WI38 (cell line): Measurements from ENCODE around the gene IFITM1.

Experiments used
- H3K4me3 ChIP-seq: 2 replicates; pipeline ENCODE4 v1.5.1; 2011; ENCODE audit warnings: low read depth, mild to moderate bottlenecking, control low read depth, low read length
- TF ChIP-seq, protein P1 (sequence below): IDR thresholded peaks from 2 replicates; pipeline ENCODE4 v1.5.1; 2012; ENCODE audit warnings: low read depth, mild to moderate bottlenecking, control low read depth, low read length

The IFITM1 gene

DNA sequence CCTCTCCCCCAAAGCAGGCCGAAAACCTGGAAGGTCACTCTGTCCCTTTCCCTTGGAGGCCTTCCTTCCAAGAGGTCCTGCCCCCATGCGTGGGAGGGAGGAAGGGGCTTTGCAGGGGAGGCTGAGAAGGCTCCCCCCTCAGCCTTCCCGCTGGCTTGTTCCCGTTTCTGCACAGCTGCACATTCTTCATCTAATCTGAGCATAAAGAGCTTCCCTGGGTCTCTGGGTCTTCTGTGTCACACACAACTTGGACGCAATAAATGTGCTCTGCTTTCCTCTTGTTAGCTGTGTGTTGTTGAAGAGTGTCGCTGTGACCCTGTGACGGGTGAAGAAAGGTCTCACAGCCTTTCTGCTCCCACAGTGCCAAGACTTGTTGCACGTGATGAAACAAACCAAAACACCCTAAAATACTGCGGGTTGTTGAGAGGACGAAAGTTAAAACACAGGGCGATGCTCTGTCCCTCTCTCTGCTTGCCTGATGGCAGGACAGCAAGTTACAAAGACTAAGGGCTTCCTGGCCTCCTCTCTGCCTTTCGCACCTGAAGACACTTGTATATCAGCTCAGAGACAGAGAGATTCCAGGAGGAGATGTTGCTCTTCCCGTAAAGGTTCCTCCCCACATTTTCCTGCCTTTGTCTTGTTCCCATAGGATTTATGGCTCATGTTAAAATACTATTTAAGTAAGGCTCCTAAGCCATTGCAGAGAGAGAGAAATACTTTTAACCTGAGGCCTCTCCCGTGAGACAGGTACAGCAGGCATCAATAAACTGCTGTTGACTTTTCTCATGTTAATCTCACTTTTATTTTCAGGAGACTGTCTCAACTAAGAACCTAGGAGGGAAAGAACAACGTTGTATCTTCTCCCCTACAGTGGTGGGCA is 22.2 kb downstream of the IFITM1 start:
- TF ChIP-seq, protein P1, sequence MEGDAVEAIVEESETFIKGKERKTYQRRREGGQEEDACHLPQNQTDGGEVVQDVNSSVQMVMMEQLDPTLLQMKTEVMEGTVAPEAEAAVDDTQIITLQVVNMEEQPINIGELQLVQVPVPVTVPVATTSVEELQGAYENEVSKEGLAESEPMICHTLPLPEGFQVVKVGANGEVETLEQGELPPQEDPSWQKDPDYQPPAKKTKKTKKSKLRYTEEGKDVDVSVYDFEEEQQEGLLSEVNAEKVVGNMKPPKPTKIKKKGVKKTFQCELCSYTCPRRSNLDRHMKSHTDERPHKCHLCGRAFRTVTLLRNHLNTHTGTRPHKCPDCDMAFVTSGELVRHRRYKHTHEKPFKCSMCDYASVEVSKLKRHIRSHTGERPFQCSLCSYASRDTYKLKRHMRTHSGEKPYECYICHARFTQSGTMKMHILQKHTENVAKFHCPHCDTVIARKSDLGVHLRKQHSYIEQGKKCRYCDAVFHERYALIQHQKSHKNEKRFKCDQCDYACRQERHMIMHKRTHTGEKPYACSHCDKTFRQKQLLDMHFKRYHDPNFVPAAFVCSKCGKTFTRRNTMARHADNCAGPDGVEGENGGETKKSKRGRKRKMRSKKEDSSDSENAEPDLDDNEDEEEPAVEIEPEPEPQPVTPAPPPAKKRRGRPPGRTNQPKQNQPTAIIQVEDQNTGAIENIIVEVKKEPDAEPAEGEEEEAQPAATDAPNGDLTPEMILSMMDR = no peak
- H3K4me3 ChIP-seq = no peak overlapping the region

DNA sequence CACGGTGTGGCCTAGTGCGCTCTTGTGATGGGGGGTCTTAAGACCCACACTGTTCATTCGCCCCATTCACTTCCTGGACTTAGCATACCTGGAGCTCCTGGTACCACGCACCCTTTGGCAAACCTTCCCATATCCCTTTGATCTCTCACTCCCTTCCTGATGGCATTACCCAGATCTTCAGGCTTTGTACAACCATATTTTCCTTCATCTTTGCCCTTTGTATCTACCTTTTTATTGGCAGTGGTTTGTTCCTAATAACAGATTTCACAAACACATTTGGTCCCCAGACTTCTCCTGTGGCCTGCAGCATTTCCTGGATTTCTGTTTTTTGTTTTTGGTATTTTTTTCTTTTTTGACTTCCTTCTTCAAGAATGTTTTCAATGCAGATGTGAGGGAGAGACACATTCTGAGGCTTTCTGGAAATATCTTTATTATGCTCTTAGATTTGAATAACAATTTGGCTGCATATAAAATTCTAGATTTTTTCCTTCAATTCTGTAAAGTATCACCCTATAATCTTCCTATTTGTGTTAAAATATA is 22.9 kb downstream of the IFITM1 start:
- TF ChIP-seq, protein P1 = no peak
- H3K4me3 ChIP-seq = no peak overlapping the region

DNA sequence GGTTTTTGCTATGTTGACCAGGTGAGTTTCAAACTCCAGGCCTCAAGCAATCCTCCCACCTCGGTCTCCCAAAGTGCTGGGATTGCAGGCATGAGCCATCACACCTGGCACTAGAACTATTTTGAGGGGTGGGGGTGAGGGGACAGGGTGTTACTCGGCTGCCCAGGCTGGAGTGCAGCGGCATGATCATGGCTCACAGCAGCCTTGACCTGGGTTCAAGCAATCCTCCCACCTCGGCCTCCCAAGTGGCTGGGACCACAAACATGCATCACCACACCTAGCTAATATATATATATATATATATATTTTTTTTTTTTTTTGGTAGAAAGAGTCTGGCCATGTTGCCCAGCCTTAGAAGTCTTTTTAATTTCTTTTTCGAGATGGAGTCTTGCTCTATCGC is 23.9 kb downstream of the IFITM1 start:
- TF ChIP-seq, protein P1 = no peak
- H3K4me3 ChIP-seq = no peak overlapping the region

DNA sequence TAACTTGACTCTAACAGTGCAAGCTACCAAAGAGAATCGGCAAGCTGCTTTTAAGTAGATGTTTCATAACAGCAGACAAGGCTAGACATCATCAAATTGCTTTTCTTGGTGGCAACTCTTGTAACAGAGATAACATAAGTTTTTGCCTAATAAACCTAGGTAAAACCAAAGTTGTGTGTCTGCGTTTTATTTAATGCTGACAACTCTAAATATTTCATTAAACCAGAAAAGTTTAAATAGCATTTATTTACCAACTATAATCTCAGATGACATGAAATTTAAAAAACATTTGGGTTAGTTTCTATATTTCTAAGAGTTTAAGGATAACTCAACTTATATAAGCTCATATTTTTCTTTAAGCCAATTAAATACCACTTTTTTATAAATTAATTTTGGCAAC is 26.1 kb downstream of the IFITM1 start:
- TF ChIP-seq, protein P1 = no peak
- H3K4me3 ChIP-seq = no peak overlapping the region

DNA sequence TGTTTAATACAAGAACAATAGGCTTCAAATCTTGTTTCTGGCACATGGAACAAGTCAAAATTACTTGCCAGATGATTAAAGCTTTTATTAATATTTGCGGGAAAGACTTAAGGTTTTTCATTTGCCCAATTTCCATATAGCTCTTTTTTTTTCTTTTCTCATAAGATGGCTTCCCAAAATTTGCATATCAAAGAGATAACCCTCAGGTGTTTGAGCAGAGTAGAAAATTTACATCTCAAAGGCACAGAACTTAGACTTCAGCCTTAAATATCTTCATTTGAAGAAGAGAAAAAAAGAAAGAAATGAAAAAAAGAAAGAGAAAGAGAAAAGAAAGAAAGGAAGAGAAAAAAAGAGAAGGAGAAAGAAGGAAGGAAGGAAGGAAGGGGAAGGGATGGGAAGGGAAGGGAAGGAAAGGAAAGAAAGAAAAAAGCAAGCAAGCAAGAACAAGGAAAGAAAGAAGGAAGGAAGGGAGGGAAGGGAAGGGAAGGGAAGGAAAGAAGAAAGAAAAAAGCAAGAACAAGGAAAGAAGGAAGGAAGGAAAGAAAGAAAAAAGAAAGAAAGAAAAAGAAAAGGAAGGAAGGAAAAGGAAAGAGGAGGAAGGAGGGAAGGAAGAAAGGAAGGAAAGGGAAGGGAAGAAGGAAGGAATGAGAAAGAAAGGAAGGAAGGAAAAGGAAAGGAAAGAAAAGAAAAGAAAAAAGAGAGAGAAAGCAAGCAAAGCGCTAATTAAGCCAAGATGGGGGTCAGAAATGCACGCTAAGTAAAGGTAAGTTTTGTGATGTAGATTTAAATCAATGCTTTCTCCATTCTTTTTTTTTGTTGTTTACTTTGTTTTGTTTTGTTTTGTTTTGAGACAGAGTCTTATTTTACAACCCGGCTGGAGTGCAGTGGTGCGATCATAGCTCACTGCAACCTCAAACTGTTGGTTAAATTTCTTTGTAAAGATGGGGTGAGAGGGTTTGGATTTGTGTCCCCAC is 27.0 kb downstream of the IFITM1 start:
- TF ChIP-seq, protein P1 = no peak
- no peak overlapping the region for H3K4me3 ChIP-seq

DNA sequence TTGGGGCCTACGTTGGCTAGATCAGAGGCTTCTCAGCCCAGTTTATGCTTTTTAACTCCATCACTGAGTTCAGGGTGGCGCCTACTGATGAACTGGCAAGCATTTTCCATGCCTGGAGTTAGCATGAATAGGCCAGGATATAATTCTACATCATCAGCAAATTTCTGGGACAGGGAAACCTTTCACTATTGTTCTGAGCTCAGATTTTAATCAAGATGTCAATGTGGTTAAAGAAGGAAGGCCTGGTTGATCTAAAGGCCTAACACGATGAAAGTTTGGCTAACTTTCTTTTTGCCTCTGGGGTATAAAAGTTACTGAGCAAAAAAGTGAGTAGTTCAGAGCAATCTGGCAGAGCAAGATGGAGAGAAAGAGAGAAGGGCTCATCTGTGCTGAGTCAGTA is 28.5 kb downstream of the IFITM1 start:
- no peak overlapping the region for H3K4me3 ChIP-seq
- TF ChIP-seq, protein P1 = no peak
